Ureter (tissue), 1 donor: ENCODE measurements around the gene GTSE1. TPM values are rescaled to one million over a fixed set of nuclear protein-coding genes. Genes with fewer than 3 reads are reported as not detected.

Experiments used
- DNase-seq: peaks from one replicate; pipeline ENCODE4 v3.0.0-alpha.2; 2020; ENCODE audit warnings: low spot score
- total RNA-seq: library from RNA; stranded (reverse); gene quantifications from one replicate; pipeline ENCODE4 v1.2.4, GENCODE V29; 2023
- donor health status: DM: yes; HTN: yes; CAD: no.

Gene GTSE1
- total RNA-seq, 1 donor from 2014 or later = 1.6 TPM

DNA sequence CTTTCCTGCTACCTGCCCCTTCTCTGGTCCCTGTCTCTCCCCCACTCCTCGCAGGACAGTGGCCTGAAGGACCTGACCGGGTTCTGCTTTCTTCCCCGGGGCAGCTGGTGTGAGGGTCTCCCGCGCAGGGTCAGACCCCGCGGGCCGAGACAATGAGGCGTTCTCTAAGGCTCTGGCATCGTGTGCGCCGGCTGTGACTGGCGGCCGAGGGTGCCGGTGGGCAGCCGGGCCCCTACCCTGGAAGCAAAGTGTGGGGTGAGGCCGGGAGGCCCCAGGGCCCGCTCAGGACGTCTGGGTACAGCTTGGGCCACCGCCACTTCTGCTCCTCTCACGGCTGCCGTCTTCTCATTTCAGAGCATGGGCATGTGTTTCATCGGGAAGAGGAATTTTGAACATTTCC lies 55.1 kb downstream of the GTSE1 start:
- DNase-seq = no peak

DNA sequence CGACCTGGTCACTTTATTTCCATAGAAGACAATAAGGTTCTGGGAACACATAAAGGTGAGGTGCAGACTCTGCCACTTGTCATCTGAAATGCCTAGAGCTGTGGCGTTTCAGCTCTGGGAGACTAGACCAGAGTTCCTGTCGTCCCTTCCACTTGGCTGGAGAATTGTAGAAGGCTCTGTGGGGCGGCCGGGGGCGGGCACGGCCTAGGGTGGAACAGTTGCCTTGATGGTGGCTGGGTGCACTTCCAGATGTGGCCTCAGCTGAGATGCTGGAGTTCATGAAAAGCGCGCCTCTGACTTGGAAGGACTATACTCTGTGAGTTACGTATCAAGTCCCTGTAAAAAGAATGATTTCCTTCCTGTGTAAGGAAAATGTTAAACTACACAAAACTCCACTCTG lies 55.6 kb downstream of the GTSE1 start:
- no peak for DNase-seq

DNA sequence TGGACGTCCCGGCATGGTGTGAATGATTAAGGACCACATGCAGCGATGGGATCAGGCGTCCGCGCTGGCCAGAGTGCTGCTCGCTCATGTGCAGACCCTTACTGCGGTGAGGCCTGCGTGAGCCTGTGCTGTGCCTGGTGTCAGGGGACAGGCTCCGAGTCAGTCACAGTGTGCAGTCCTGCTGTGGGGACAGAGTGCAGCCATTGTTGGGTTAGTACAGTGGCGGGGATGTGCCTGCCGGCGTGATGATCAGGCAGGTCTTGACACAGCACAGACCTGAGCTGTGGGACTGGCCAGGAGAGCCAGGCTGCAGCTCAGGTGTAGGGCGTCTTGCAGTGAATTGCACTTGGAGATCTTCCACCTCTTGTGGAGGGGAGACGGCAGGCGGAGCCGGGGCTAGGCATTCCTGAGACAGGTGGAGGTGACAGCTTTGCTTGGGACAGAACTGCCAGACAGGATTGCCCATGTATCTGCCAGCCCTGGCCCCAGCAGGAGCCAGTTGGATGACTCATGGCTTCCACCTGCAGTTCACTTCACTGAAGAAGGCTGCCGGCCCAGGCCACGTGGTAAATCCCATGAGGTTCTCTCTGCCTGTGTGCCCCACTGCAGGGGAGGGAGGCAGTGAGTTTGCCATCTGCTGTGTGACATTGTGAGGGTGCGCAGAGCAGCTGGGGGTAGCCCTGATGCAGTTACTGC lies 56.2 kb downstream of the GTSE1 start:
- DNase-seq = no peak

DNA sequence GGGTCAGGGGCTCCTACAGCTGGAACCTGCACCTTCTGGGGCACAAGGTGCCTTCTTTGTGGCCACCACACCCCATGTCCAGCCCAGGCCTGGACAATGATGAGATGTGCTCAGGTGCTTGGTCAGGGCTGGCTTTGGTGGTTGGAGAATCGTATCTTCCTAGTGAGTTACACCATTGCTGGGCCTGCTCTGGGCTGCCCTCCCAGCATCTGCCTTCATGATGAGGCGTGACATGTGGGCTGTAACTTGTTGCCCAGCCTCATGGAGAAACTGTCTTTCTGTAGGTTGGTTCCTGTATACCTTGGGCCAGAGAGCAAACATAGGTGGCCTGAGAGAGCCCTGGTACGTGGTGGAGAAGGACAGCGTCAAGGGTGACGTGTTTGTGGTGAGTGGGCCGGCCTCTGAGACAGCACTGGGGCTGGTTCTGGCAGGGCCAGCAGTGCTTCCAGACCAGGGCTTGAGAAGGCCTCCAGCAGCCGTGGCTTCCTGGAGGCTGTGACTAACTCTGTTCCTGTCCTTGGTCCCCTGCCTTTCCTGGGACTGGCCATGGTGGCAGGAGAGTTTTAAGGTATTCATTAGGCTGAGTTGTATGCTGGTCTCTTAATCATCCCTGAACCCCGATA lies 56.9 kb downstream of the GTSE1 start:
- no peak for DNase-seq

DNA sequence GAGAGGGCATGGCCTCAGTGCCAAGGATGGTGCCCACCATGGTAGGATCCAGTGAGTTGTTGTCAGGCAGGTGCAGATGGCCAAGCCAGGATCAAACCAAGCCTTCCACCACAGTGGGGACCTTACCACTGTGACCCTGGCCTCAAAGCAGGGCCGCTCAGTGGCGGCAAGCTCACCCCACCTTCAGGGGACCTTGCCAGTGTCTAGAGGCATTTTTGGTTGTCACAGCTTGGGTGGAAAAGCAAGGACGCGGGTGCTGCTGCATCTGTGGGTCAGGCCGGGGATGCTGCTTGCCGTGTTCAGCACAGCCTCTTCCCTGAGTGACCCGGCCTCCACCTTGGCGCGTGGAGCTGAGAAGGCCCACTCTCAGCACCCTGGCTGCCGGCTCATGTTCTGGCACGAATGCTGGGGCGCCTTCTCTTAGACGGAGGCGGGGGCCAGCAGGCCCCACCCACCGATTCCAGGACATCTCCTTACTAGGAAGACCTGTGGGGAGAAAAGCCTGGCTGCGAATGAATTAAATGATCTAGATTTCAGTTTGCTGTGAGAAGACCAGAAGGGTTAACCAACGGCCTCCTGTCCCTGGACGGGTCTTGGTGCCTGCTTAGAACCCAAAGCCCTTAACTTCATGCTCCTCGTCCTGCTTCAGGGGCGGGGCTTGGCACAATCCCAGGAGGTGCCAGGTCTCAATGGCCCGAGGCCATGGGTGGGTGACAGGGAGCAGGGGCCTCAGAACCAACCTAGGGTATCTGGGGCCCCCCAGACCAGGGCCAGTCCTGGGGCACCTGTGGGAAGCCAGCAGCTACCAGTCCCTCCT lies 57.7 kb downstream of the GTSE1 start:
- no peak for DNase-seq

DNA sequence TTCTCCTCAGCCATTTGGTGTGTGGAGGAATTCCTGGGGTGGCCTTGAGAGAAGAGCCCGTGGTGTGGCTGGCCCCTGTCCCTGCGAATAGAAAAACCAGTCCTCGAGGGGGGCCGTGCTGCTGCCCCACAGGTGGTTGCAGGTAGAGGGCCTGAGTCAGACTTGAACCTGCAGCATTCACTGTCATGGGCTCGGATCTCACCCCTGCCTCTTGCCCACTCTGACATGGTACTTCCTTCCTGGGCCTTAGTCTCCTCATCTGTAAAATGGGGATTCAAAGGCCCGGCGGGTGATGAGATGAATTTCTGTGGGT lies 58.3 kb downstream of the GTSE1 start:
- DNase-seq = no peak

DNA sequence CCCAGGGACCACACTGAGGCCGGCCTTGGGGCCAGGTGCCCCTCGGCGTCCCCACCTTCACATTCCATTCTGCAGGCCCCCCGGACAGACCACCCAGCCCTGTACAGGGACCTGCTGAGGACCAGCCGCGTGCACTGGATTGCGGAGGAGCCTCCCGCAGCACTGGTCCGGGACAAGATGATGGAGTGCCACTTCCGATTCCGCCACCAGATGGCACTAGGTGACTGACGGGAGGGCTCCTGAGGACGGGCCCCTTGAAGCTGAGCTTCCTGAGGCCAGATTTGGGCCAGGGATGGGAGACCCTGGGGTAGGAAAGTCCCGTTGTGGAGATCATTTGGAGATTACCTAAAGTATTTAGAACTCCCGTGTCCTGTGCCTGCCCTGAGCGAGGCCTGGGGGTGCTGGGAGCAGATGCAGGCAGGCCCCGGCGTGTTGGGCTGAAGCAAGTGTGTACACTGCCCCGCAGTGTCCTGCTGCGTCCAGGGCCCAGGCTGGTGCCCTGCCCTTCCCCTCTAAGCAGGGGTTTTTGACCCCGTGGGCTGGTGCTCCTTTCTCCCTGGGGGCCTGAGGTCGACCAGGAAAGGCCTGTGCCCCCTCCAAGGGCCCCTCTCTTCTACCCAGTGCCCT lies 58.8 kb downstream of the GTSE1 start:
- peak; percentile 76 for DNase-seq

DNA sequence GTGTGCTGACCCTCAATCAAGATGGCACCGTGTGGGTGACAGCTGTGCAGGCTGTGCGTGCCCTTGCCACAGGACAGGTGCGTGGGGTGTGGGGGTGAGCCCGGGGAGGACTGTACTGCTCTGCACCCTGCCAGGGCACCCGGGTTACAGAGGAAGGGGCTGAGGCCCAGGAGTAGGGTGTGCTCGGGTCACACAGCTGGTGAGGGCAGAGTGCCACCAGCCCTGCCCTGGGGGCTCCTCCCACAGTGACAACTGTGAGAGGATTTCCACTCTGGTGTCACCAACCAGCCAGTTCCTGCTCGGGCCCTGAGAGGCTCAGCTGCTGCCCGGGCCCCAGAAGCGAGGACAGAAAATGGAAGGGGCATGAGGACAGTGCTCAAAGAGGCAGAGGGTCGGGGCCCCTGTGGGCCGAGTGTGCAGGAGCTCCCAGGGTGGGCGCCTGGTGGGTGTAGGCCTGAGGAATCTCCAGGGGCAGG lies 59.4 kb downstream of the GTSE1 start:
- DNase-seq = no peak

DNA sequence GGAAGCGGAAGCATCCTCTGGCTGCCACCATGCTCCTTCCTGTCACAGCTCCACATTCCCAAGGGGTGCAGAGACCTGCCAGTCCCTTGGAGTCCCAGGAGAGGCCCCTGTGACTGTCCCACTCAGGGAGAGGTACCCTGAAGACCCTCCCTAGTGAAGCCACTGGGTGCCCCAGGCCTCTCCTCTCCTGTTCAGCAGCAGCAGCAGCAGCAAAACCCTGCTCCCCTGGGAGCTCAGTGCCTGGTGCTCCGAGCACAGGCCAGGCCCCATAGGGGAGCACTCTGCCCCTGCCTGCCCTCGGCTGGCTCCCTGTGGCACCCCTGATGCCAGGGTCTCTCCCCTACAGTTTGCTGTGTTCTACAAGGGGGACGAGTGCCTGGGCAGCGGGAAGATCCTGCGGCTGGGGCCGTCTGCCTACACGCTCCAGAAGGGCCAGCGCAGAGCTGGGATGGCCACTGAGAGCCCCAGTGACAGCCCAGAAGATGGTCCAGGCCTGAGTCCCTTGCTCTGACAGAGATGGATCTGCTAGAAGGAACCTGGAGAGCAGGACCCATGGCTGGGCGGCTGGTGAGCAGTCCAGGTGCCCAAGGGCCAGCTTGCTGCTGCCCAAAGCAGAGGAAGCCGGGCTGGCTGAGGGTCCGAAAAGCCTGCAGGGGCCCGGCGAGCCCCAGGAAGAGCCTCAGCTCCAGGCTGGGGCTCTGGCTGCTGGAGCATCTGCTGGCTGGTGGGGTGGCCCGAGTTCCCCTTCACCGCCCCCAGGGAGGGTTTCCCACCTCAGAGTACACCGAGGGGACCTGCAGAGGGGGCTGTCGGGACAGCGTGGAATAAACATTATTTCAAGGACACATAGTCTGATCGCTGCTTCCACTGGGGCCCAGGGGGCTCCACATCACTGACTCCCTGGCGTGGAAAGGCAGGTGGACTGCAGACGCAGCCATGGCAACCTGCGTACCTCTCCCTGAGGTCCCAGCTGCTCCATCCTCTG lies 60.1 kb downstream of the GTSE1 start:
- no peak for DNase-seq

DNA sequence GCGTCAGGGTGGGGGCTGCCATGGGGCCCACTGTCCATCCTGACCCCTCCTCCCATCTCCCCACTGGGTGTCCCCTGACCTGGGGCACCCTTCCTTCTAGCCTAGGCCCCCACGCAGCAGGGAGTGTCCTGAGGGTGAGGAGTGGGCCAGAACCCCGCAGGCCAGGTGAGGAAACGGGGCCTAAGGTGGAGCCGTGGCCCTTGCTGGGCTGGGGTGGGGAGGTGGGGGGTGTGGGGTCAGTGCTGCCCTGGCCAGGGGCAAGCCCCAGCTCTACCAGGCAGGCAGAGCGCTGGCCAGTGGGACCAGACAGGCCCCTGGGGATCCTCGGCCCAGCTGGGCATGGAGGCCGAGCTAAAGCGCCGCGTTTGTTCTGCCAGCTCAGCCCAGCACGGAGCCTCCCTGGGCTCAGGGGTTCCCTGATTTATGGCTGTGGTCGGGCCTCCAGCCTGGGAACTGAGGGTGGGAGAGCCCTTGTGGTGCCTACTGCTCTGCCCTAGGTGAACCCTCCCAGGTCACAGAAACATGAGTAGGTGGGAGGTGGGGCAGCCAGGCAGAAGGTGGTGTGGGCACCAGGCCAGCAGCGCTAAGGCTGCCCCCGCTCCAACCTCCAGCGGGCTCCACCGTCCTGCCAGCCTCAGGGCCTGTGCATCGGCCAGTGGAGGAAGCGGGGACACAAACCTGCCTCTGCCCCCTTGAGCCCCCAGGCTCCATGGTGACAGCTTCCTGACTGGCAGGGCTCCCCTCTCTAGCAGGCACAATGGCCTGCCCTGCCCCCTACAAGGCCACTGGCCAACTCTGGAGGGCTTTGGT lies 61.2 kb downstream of the GTSE1 start:
- no peak for DNase-seq

DNA sequence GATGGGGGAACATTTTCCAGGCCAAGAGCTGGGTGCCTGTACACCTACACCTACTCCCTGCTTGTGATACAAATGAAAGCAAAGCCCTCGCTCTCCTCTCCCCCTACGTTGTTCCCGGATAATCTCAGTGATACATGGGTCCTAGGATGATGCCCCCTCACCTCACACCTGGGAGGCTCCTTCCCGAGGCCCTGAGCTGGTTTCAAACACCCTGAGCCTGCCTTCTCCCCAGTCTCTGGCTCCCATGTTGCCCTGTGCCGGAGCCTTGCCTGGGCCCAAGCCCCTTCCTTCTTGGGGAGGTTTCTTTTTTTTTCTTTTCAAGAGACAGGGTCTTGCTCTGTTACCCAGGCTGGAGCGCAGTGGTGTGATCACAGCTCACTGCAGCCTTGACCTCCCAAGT lies 62.1 kb downstream of the GTSE1 start:
- DNase-seq = no peak

DNA sequence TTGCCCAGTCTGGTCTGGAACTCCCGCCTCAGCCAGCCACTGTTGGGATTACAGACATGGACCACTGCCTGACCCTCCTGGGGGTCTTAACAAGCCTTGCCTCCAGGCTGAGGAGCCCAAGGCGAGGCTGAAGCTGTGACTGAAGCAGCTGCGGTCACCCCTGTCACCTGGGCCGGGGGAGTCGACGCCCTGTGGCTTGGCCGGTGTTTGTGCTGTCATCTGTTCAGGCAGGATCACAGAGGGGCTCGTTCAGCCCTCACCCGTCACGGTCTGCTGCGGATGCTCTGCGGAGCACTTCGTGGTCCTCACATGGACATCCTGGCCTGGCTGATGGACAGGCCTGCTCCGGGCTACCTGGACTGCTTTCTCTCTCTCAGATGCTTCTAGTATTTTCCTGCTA lies 62.7 kb downstream of the GTSE1 start:
- DNase-seq = no peak

DNA sequence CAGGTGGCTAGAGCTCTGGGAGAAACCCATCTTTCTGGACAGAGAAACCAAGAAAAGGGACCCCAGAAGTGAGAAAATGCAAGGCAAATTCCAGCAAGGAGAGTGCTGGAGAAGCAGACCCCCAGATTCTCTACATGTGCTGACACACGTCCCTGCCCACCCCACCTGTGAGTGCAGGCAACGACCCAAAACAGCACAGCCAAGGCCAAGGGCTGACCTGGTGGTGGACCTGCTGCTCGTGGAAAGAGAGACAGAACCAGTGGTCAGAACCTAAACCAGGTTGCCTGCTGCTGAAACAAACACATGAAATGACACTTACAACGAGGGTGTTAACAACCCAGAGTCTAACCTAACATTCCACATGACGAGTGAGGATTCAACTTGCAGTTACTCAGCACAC lies 63.4 kb downstream of the GTSE1 start:
- no peak for DNase-seq

DNA sequence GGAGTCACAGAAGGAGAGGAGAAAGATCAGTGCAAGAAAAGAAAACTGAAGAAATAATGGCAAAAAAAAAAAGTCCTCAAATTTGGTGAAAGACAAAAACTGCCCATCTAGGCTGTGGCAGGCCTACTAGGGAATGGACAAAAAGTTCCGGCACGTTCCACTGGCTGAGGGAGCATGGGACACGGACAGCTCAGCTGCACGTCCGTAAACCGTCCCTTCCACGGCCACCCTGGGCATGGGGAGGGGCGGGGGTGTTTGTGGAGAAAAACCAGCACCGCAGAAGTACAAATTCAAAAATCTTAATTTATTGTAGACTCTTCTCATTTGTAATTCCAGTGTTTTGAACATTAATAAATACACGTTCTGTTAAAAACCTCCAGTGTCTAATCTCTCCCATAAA lies 64.2 kb downstream of the GTSE1 start:
- DNase-seq = no peak

DNA sequence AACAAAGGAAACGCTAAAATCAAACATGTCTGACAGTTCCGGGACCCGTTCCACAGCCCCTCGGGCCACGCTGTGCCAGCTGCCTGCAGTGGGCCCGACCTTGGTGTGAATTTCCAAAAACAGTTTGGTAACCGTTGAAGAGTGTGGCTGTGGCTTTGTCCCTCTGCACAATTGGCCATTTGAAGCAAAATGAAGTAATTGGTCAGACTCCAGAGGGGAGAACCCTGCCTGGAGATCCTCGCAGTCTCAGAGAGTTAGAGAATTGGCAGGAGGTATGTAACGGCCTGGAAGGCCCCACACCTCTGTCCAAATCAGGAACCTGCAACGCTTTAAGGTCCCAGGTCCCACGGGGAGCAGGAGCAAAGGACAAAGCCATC lies 65.1 kb downstream of the GTSE1 start:
- no peak for DNase-seq

DNA sequence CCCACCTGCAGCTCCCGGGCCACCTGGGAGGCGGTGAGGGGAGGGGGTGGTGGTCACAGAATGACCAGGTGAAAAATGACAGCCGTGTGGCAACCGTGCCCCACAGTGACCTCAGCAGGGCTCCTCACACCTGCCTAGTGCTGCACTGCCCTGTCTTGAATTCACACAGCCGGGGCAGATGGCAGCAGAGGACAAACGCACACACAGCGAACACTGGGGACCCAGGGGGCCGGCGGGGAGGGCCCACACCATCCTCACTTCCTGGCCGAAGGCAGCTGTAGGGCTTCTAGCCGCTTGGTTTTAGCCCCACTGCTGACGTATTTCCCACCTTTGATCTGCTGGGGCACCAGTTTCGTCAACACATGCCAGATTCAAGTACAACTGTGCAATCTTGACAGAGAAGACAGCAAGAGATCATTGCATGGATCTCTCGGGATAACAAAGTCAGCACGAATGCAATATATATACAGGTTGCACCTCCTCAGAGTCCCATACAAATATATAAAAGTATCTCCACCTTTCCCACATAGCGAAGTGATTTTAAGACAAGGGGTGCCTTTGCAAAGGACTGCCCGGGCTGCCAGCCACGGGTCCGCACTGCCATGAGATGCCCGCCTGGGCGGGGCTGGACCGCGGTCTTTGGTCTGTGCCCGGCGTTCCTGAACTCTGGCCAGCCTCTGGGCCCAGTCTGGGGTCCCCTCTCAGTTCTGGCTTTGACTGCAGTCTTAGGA lies 65.7 kb downstream of the GTSE1 start:
- DNase-seq = no peak

DNA sequence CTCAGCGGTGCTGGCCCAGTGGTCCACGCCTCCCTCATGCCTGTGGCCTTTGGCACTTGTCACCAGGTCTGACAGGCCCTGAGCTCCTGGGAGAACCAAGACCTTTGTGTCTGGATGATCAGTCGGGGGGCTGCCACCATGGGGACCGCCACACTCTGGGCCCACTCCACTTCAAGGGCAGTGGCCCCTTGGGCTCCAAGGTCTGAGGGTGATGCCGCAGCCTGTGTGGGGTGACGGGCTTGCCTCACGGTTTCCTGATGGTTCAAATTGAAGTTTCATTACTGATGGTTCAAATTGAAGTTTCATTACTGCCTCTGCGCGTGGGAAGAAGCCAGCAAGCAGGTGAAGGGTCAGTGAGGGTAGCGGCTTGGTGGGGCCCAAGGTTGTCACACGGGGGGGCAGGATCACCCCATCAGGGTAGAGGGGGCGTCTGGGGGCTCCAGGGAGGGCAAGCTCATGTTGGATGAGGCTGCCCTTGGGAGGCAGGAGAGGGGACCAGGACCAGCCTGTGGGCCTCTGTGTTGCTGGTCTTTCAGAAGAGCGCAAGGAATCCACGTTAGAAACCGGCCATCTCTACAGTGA lies 66.4 kb downstream of the GTSE1 start:
- no peak for DNase-seq

DNA sequence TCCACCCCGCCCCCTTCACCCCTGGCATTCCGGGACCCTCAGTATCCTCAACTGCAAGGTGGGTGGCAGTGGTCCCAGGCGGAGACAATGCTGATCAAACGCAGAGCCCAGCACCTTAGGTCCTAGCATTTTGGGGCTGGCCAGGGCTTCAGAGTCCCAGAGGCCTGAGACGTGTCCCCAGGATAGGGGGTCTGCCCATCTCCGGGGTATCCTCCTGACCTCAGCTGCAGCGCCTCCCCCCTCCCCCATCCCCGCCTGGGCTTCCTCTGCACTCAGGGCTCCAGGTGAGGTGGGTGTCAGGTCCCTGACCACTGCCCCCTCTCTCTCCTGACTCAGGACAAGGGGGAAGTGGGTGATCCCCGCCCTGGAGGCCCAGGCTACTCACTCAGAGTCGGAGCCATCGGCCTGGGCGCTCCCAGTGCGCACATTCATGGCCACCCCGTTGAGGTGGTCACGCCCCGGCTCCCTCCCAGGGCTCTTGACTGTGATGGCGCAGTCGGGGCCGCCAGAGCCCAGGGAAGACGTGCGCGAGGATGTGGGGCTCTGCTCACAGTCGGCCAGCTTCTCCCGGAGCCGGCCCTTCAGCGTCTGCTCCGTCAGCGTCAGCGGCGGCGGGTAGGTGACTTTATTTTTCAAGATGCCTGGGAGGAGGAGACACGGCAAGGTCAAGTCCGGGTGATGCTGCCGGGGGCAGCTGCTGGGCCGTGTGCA lies 67.1 kb downstream of the GTSE1 start:
- DNase-seq = no peak
